Stimulated activated CD8-positive, alpha-beta memory T cell treated with anti-CD3 and anti-CD28 coated beads, Interleukin-12 subunit alpha, Interleukin-12 subunit beta, amount 100 ng/mL, for 24 hours (primary cell): Measurements from ENCODE around the gene UBE3A.

ENCODE experiments used
- DNase-seq: peaks from one replicate; pipeline ENCODE4 v3.0.0-alpha.2; 2020; ENCODE audit errors: extremely low read depth

The UBE3A gene

GRCh38 chr15:25403771-25404170 lies 35.1 kb downstream of the UBE3A start:
- no peak for DNase-seq

DNA sequence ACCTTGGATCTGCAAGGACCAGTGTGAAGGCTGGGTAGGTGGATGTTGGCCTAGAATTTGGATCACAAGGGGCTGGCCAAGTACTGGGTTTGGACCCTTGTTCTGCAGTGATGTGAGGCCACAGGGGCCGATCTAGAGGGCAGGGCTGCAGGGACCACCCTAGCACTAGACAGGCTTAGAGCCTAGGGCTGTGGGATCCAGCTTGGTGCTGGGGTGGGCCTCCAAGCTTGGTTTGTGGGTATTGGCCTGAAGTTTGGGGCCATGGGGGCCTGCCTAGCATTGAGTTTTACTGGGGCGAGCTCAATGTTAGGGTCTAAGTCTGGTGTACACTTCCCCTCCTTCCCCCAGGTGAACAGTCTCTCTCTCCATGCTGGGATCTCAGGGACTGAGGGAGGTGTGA lies 36.5 kb downstream of the UBE3A start:
- no peak for DNase-seq

DNA sequence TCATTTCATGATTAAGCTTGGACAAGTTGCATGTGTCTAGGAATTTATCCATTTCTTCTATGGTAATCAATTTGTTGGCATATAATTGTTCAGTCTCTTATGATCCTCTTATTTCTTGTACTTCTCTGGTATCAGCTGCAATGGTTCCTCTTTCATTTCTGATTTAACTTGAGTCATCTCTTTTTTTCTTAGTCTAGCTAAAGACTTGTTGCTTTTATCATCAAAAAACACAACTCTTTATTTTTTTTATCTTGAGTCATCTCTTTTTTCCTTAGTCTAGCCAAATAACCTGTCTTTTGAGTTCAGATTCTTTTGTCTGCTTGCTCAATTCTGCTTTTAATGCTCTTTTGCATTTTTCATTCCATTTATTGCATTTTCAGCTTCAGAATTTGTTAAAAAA lies 37.3 kb downstream of the UBE3A start:
- DNase-seq: no peak

GRCh38 chr15:25397100-25397499 lies 41.7 kb downstream of the UBE3A start:
- no peak for DNase-seq

DNA sequence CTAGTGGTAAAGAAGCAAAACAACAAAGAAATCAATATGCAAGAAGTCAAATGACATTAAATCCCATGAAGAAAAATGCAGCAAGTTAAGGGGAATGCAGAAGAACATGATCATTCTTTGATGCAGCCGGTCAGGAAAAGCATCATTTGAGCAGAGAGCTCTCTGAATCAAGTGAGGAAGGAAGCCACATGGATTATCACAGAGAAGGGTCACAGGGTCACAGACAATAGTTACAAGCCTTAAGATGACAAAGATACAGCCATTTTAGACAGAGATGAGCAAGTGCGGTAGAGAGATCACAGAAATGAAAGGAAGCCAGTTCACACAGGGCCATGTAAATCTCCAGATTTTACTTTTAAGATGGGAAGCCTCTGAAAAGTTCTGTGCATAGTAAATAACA lies 43.9 kb downstream of the UBE3A start:
- no peak for DNase-seq

DNA sequence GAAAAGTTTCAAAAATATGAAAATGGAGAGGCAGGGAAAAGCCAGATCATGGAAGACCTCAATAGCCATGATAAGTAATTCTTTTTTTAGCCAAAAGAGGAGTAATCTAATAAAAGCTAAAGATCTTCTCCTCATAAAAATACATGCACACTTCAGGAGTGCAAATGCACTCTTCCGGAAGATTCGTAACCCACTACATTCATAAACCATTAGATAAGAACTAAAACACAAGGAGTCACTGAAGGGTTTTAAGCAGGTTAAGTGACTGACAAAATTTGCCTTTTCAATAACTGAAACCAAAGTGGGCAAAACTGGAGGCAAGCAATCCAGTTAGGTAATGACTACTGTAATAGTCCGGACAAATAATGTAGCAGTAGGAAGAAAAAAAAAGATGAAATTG lies 46.0 kb downstream of the UBE3A start:
- DNase-seq: no peak

GRCh38 chr15:25391971-25392721 lies 46.7 kb downstream of the UBE3A start:
- no peak for DNase-seq

DNA sequence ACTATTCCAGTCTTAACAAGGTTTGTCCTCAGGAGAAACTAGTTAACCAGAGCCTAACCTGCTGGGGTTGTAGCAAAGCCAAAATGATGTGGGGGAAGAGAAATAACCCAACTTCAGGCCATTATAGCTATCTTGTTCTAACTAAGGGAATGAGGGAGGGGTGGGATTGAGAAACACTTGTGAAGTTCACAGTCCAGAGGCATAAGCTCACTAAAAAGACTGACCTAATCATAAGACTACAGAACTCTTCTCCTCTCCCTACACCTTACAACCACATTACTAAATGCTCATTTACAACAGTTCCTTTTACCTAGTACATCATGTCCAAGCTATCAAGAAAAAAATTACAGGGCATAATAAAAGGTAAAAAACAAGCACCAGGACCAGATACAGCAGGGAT lies 52.8 kb downstream of the UBE3A start:
- no peak for DNase-seq

DNA sequence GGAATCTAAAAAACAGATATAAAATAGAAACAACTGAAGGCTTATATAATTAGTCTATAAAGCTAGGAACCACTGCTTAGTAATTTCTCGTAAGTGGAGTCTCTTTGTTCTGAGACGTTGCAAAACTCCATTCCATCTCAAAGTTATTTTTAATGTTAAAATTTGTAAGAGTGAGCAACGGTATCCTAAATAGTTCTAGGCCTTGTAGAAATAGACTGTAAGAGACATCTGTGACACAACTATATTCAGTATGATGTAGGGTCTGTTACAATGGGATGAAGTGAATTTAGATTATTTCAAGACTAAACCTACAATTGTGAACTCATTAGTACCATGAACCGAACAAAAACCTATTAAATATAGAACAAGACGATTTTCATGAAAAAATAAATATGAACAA lies 57.2 kb downstream of the UBE3A start:
- no peak for DNase-seq

DNA sequence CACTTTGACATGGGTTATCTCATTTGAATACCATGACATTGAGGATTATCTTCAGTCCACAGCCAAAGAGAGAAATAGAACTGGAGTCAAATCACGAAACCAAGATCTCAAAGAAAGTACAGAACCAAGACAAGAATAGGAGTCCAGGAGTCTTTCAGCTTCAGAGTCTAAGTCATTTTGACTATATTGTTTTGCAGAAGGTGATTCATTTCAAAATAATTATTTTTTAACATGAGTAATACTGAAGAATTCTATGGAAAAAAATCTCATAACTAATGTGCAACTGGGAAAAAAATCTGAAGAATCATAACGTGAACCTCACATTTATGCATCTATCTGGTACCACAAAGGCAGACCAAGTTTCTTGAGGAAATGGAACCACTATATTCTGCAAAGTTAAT lies 60.3 kb downstream of the UBE3A start:
- DNase-seq: no peak

- DNase-seq: no peak
Observed at GRCh38 chr15:25375557-25375956, 63.3 kb downstream of the UBE3A start.

- no peak for DNase-seq
Observed at GRCh38 chr15:25374143-25374542, 64.7 kb downstream of the UBE3A start.

DNA sequence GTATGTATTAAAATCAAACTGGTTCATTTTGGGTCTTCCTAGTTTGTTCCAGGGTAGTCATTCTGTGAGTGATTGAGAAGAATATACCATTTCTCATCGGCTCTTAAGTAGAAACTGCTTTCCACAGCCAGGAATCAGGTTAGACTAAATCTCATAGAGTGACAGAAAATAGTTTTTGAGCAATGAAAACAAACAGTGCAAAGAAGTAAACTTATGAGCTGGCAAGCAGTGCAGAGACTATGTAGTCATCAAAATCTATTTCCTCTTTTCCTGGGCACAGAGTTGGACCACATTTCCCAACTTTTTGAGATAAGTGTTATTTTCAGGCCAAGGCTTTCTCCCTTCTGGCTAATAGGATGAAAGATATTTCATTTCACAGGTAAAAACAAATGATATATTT lies 66.5 kb downstream of the UBE3A start:
- DNase-seq: no peak

DNA sequence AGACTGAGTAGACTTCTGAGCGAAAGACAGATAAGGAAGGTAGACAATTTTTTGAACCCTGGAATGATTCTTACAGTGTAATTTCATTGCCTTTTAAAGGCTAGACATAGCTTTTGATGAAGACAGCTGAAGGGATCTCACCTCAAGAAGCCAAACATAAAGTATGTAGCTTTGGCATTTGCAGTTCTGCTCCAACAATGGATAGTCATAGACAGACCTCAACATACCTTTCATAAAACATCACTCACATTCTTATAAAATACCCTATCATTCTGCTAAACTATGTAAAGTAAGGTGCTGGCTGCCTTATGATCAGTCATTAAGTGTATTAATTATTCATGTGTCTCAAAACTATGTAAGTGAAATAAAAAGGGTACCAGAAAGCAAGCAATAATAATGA lies 70.0 kb downstream of the UBE3A start:
- no peak for DNase-seq

DNA sequence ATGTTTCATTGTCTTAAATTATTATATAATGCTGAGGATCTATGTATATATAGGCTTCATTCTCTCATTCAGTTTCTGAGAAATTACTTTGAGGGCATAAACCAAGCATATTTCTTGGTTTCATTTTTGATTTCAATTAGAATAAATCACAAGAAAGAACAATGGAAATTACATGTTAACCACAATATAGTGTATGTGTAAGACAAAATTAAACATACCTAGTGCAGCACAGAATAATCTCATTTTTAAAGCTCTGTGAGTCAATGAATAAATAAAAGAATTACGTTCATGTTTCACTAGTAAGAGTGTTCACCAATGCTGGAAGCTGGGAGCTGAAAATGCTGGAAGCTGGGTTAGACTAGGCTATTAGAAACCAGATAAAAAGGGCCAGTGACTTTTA lies 72.8 kb downstream of the UBE3A start:
- no peak for DNase-seq

DNA sequence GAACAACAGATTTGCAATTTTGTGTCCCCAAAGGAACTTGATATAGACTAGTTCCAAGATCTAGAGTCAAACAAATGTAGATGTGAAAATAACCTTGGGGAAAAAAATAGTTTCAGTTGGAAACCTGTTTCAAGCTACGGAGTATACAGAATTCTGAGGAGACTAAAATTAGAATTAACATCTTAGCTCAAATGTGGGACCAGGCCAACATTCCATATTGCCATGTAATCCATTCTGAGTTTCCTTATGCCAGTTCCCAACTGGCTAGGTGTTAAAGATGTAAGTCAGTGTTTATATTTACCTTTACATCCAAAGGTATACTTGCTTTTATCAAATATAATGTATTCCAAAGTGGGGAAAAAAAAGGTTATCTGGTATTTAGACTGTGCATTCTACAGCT lies 76.3 kb downstream of the UBE3A start:
- no peak for DNase-seq

GRCh38 chr15:25347707-25348106 lies 91.1 kb downstream of the UBE3A start:
- DNase-seq: no peak

DNA sequence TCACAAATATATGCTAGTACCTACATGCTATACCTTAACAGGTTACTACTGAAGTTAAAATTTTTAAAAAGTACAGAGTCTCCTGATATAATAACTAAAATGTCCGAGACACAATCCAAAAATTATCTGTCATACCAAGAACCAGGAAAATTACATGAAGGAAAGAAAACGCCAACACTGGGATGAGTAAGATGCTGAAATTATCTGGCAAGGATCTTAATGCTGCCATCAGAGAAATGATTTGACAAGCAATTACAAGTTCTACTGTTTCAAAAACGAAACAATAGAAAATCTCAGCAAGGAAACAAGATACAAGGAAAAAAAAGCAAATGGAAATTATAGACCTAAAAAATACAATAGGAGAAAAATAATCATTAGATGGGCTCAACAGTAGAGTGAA lies 92.5 kb downstream of the UBE3A start:
- DNase-seq: no peak

DNA sequence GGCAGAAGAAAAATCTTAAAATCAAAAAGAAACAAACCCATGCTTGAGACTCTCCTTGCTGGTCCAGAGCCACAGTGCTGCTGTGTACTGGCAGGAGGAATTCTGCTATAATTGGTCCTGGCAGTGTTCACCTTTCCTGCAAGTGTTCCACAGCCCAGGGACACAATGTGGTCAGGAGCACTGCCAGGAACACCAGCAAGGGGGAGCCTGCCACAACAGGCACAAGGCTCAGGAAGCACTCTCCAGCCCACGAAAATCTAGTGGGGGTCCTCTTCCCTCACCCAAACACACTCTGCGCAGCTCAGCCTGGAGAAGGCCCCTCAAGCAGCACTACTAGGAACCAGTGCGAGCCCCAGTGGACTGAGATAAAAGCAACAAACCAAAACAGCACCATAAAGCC lies 92.9 kb downstream of the UBE3A start:
- no peak for DNase-seq

- no peak for DNase-seq
Observed at GRCh38 chr15:25342629-25343028, 96.2 kb downstream of the UBE3A start.

DNA sequence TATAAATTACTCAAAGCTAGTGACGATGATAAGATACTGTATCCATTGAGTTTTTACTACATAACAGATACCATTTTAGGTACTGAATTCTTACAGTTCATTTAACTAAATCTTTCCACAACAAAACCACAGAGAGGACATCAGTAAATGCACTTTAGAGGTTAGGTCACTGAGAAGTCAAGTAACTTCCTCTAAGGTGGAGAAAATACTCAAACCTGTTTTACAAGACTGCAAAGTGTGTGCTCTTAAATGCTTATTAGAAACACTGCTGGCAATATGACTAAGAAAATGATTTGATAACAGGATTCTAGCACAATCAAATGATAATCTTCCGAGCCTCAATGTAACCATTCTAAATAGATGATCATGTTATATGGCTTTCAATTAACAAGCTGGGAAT lies 99.4 kb downstream of the UBE3A start:
- no peak for DNase-seq

GRCh38 chr15:25335279-25335678 lies 103.5 kb downstream of the UBE3A start:
- no peak for DNase-seq

- DNase-seq: no peak
Observed at GRCh38 chr15:25333049-25333448, 105.8 kb downstream of the UBE3A start.

DNA sequence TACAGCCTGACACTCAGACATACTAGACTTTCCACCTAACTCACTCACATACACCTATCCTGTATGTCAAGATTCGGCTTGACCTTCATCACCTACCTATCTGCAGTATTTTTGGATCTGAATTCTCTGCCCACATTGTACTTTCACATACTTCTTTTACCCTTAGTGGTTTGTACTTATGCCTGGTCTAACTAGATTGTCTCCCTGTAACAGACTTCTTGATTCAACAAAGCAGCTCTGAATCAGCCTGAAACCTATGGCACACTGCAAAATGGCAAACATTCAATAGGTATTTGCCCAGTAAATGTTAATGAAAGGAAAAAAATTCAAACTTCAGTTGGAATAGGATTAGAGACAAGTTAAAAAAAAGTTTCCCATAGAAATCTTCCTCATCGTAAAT lies 106.5 kb downstream of the UBE3A start:
- DNase-seq: no peak
